ENCODE measurements around the gene CD6.

DNA sequence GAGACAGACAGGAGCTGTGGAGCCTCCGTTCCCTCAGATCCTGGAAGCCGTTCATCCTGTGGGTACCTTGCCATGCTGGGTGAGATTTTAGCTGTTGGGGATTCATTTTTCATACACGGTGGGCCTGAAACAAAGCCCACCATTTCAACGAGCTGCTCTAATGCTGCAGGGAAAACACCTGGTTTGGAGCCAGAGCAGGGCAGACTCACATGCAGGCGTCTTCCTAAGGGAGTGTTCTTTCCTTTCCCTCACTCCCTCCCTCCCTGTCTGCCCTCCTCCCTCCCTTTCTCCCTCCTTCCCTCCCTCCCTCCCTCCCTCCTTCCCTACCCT is 52.5 kb downstream of the CD6 start:
- TF ChIP-seq CTCF (IDR thresholded peaks at IDR 0.05 in 2 of 3, conservative IDR thresholded peaks at IDR 0.05 in 1 of 3; ENCODE audit: borderline replicate concordance in 1 of 3, insufficient read depth in 1 of 3, low read depth in 2 of 3, low read length in 2 of 3) (no peak), POLR2A (IDR thresholded peaks at IDR 0.05; ENCODE audit: borderline replicate concordance, extremely low read depth, insufficient read depth, insufficient read length) (no peak), CEBPB (IDR thresholded peaks at IDR 0.05; ENCODE audit: low read depth) (no peak), RAD21 (IDR thresholded peaks at IDR 0.05; ENCODE audit: low read depth) (no peak), SP1 (IDR thresholded peaks at IDR 0.05; ENCODE audit: low read depth) (no peak), POLR2AphosphoS5 (IDR thresholded peaks at IDR 0.05; ENCODE audit: low read depth, low read length) (no peak), YY1 (IDR thresholded peaks at IDR 0.05; ENCODE audit: extremely low read depth, insufficient replicate concordance, low read depth, low read length) (no peak), SRF (IDR thresholded peaks at IDR 0.05; ENCODE audit: low read depth) (no peak), EZH2 (IDR thresholded peaks at IDR 0.05) (no peak), MAX (IDR thresholded peaks at IDR 0.05) (no peak)
- TF ChIP-seq, protein P1, sequence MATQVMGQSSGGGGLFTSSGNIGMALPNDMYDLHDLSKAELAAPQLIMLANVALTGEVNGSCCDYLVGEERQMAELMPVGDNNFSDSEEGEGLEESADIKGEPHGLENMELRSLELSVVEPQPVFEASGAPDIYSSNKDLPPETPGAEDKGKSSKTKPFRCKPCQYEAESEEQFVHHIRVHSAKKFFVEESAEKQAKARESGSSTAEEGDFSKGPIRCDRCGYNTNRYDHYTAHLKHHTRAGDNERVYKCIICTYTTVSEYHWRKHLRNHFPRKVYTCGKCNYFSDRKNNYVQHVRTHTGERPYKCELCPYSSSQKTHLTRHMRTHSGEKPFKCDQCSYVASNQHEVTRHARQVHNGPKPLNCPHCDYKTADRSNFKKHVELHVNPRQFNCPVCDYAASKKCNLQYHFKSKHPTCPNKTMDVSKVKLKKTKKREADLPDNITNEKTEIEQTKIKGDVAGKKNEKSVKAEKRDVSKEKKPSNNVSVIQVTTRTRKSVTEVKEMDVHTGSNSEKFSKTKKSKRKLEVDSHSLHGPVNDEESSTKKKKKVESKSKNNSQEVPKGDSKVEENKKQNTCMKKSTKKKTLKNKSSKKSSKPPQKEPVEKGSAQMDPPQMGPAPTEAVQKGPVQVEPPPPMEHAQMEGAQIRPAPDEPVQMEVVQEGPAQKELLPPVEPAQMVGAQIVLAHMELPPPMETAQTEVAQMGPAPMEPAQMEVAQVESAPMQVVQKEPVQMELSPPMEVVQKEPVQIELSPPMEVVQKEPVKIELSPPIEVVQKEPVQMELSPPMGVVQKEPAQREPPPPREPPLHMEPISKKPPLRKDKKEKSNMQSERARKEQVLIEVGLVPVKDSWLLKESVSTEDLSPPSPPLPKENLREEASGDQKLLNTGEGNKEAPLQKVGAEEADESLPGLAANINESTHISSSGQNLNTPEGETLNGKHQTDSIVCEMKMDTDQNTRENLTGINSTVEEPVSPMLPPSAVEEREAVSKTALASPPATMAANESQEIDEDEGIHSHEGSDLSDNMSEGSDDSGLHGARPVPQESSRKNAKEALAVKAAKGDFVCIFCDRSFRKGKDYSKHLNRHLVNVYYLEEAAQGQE (IDR thresholded peaks at IDR 0.05; ENCODE audit: low read depth), result no peak

Data from HCT116 (cell line).